Limb (tissue), 2 donors: ENCODE measurements around the gene MALL.
"Not testable (repeated sequence)": the region's sequence is repeated elsewhere in the genome, so short reads cannot be mapped to it uniquely, and the experiment has no call there.

Experiments used
- DNase-seq, 2 donors: peaks; one replicate each; pipeline ENCODE4 v3.0.0-alpha.2; 2016; ENCODE audit errors: extremely low spot score in 2 of 2

MALL gene

DNA sequence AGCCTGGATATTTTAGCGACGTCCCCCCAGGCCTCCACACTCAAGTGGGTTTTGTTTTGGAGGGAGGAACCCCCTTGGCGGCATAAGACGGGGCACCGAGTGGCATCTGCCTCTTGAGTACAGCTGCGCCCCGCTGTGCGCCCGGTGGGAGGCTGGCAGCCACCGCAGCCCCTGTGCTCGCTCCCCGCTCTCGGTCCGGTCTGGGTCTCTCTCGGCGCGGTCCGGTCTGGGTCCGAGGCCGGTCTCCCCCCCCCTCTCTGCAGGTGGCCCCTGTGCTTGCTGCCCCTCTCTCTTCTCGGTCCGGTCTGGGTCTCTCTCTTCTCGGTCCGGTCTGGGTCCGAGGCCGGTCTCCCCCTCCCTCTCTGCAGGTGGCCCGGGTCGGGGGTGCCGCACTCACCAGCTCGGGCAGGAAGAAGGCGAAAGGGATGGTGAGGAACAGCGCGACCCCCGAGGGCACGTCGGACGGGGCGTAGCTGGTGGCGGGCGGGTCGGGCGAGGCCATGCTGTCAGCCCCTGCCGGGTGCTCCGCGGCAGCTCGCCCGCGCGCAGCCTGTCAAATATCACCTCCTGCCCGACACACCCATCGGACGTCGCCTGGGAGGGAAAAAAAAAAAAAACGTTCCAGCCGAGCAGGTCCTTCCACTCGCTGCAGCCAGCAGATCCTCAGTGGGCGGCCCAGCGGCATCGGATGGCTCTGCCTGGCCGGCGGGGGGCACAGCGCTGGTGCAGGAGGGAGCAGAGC, at the start of gene MALL:
MALL (minus strand) TSS at position 532 of the 742 bp plus-strand sequence; CDS start at position 502, 30 bp downstream.
- DNase-seq, result no peak

DNA sequence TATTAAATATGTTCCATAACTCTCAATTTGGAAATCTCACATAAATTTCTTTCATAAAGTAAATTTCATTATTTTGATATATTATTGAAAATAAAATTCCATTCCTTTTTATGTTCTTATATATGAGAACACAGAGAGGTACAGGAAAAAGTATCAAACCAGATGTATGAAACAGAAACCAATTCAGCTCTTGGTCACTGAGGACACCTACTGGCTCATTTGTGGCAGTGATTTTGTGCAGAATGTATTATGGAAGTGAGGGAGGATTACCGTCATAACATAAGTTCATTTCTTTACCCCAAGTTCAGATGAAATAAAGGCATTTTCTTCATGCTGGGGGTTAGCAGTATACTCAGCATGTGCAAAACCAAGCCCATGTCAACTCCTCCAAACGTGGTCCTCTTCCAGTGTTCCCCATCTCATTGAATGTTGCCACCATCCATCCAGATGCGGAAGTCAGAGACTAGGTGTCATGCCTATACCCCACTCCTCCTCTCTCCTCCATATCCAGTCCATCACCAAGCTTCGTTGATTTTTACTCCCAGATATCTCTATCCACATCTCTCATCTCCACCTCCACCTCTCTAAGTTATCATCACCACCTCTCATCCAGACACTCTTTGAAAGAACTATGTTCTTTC, 41.7 kb upstream of the MALL start:
- peak; percentile 34 to 57 for DNase-seq

DNA sequence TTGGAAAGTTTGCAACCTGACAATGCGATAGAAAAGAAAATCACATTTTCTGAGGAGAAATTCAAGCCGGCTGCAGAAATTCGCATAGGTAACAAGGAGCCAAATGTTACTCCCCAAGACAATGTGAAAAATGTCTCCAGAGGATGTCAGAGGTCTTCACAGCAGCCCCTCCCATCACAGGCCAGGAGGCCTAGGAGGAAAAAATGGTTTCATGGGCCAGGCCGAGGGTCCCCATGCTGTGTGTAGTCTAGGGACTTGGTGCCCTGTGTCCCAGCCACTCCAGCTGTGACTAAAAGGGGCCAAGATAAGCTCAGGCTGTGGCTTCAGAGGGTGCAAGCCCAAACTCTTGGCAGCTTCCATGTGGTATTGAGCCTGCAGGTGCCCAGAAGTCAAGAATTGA, 39.2 kb upstream of the MALL start:
- not testable (repeated sequence) for DNase-seq

DNA sequence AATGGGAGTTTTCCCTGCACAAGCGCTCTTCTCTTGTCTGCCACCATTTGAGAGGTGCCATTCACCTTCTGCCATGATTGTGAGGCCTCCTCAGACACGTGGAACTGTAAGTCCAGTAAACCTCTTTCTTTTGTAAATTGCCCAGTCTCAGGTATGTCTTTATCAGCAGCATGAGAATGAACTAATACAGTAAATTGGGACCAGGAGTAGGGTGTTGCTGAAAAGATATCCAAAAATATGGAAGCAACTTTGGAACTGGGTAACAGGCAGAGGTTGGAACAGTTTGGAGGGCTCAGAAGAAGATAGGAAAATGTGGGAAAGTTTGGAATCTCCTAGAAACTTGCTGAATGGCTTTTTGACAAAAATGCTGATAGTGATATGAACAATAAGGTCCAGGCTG, 38.6 kb upstream of the MALL start:
- not testable (repeated sequence) for DNase-seq

DNA sequence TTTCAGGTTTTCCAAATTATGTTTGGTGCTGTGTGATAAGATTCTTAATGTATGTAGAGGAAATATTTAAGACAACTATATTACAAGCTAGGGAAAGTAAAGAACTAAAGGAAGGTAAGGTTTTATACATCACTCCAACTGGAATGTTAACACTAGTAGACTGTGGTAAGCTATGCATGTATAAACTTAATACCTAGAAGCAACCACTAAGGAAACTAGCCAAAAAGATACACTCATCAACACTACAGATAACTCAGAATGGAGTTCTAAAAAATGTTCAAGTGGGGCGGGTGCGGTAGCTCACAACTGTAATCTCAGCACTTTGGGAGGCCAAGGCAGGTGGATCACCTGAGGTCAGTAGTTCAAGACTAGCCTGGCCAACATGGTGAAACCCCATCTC, 37.8 kb upstream of the MALL start:
- no peak for DNase-seq

DNA sequence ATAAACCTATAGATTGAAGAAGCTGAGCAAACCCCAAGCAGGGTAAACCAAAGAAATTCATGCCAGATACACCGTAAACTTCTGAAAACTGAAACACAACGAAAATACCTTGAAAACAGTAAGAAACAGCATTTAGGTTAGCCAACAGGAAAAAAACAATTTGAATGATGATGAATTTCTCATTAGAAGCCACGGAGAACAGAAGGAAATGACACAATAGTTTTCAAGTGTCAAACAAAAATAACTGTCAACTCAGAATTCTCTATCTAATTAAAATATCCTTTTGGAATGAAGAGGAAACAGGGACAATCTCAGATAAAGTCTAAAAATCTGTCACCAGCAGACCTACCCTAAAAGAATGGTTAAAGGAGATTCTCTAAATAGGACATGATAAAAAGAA, 37.3 kb upstream of the MALL start:
- DNase-seq, result no peak

DNA sequence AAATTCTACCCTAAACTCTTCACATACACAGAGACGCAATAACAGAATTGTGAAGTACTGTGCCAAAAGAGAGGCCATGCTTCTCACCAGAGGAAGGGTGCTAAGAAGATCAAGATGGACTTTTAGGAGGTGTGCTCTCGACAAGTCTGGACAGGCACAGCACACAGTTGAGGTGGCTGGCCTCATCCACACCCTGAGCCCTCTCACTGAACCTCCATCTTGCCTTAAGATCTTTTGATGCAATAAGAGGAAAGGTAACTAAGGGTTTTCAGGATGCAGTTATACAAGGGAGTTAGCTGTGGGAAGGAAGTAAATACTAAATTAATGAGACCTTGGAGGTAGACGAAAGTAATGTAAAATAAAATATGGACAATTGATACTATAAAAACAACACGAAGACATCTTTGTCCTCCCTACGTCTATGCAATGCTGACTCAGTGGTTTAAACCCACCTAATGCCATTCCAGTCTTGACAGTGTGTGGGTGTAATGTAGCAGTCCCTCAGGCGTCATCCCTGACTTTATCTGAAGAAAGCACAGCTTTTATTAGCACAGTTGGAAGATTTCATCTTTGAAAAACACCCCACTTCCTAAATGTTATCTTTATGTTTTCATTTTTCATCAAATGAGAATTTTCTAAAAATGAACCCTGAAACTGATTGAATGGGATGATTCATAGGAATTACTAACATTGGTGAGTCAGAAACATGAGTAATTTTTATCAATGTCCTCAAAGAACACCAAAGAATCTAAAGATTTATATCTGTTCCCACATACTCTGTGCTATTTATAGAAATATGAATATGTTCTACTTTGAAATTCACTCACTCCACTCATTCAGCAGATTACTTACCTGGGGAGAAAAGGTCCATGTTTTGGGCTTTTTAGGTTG, 34.0 kb upstream of the MALL start:
- DNase-seq, result no peak

DNA sequence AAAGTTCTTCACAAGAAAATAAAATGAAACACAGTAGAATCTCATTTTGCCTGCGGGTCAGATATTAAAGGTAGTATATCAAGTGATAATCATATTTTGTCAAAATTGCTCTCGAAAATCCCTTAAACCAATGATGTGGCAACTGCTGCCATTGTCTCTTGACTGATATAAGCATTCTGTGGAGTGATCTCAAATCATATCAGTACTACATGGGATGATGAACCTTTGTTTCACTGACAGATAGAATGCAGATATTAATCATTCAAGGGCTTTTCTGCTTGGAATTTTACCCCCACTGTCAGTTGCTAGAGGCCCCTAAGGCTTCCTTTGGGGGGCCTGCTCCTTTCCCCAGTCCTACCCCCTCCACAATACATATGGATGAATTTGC, 31.3 kb upstream of the MALL start:
- no peak for DNase-seq

DNA sequence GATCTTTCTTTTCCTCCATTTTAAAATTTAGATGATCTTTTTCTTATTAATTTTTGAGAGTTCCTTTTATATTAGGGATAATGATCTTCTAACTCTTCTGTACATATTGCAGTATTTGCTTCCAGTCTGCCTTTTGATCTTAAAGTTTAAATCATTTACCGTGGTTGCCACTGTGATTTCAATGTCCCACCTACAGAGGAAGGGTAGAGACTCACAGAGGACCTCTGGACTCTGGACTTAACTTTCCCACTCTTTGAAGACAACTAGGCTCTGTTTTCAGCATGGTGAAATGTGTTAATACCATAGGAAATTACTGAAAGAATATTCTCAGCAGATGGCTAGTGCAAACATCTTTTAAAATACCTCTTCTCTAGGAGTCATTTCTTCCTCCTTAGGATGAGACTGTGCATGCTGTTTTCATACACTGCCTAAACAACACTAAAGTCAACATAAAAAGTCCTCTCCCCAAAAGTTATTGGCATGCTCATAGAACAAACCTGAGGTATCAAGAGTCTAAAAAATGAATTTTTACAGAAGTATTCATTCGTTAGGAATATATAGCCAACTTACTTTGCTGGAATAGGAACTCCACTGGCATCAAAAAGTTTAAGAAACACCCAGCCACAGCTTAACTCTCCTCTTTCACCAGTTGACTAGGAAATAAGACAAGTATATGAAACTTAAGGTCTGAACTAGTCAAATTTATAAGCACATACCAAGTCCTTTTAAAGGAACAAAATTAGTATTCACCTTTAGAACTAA, 30.7 kb upstream of the MALL start:
- DNase-seq, result no peak

DNA sequence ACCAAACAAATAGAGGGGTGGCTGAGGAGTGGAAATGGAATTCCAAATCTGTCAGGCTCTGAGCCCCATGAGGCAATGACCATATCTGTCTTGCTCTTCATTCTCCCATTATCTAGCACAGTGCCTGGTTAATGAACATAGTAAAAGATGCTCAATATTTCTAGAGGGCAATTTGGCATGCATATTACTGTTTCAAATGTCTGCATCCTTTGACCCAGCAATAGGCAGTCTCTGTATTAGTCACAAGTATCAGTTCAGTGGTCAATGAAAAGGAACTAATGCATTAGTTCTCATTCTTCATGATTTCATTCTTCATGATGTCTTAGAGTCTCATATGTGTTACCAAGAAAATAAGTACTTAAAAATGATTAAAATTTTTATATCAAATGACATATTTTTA, 28.4 kb upstream of the MALL start:
- no peak for DNase-seq

DNA sequence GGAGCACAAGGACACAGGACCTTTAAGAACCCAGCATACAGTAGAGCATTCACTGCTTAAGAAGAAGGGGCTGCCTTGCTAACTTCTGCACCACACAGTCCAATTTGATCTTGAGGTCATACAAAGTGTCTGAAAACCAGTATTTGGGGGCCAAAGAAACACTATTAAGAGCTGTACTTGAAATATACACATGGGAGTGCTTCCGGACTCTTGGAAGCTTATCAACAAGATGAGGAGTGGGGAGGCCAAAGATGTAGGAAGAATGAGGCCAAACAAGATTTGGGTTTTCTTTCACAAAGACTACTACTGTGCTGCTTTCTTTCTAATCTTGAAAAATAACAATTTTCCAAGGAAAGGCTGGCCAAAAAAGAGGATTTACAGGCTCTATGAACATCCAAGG, 24.8 kb upstream of the MALL start:
- DNase-seq, result no peak

DNA sequence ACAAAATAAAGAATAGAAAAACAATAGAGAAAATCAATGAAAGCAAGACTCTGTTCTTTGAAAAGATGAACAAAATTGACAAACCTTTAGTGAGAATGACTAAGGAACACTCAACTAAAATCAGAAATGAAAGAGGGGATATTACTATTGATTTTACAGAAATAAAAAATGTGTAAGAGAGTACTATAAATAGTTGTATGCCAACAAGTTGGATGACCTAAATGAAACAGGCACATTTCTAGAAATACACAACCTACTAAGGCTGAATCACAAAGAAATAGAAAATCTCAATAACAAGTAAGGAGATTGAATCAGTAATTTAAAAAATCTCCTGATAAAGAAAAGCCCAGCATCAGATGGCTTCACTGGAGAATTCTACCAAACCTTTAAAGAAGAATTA, 18.4 kb upstream of the MALL start:
- DNase-seq, result no peak

DNA sequence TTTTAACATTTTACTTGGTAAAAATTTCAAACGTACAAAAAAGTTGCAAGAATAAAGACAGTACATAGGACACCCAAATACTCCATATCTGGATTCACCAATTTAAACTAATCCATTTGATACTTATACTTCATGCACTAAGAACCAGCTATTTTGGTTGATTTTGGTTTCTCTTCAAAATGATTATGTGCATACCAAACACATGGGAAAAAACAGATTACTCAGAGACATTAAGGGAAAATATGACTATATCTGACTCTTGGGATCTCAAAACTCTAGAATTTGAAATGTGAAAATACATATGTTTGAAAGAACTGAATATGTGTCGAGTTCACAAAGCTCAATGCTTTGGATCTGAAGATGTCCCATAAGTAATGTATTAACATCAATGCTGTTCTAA, 15.5 kb upstream of the MALL start:
- no peak for DNase-seq

DNA sequence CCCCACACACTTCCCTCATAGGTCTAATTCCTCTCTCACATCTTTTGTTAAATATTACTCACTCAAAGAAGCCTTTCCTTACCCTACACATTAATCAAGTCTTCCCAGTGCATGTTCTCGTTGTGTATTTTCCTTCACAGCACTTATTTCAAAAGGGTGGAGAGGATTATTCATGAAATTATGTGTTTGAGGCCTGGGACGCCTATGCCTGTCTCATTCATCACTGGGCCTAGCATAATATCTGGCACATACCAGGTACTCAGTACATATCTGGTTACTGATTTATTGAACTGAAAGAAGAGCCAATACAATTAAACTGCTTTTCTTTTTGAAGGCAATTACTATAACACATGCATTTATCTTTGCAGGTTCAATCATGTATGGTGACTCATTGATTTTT, 15.1 kb upstream of the MALL start:
- no peak for DNase-seq

DNA sequence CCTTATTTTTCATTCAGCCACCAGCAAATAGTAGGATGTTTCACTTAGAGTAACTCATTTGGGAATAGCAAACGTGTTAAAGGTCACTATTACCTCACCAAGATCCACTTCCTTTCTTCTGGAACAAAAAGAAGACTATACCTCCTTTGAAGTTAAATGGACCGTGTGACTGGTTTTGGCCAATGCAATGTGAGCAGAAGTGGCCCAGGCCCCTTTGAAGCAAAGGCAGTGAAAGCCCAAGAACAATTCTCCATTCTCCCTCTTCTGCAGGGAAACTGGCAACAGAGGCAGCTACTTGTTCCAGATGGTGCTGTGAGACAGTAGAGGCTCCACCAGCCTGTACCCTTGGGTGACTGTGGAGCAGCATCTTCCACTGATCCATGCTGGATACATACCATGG, 11.3 kb upstream of the MALL start:
- no peak for DNase-seq

DNA sequence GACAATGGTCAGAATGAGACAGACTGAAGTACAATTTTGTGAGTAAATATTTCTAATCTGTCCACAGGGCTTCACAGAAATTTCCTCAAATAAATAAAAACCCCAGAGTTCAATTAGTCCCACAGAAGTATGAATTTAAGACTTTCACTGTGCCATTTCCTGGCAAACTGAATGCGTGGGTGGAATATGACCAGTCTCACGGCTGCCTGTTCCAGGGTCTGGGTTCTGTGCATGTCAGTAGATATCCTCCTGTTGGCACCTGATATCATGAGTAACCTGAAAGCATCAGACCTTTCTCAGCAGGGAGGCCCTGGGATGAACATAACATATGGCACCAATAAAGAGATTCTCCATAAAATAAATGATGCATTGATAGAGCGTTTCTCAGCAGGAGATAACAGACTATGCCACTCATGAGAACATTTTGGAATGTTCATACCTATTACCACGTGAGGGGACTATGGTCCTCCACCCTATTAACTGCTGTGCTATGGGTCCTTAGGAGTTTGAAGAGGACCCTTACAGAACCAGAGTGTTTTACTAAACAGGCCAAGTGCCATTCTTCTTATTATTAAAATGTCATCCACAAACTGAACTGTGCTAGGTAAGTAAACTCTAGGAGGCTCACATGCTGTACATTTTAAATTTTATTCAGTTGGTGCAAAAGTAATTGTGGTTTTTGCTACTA, 10.6 kb upstream of the MALL start:
- no peak for DNase-seq

DNA sequence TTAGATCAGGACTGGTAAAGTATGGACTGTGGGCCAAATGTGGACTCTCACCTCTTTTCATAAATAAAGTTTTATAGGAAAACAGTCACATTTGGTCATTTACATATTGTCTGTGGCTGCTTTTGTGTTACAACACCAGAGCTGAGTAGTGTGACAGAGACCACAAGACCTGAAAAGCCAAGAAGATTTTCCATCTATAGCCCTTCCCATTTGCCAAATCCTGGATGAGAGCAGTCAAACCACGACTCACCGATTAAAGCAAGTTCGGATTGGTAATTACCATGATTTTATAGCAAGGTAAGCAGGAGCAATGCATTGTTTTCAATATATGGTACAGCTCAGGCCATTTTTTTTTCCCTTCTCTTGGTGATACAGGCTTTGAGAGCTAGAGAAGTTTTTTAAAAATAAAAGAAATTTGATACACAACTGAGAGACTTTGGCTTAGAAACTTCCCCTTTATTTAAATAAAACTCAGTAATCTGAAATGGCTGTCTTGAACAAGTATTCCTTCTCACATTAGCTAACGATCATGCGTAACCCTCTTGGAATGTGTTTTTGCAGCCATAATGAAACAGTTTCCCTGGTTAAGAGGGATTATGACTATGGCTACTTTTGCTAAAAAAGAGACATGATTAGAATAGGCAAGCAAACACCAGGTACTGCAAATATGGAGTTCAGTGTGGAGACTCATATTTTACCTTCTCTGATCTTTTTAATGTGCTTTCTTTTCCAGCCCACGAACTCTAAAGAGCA, 9.5 kb upstream of the MALL start:
- DNase-seq, result no peak

DNA sequence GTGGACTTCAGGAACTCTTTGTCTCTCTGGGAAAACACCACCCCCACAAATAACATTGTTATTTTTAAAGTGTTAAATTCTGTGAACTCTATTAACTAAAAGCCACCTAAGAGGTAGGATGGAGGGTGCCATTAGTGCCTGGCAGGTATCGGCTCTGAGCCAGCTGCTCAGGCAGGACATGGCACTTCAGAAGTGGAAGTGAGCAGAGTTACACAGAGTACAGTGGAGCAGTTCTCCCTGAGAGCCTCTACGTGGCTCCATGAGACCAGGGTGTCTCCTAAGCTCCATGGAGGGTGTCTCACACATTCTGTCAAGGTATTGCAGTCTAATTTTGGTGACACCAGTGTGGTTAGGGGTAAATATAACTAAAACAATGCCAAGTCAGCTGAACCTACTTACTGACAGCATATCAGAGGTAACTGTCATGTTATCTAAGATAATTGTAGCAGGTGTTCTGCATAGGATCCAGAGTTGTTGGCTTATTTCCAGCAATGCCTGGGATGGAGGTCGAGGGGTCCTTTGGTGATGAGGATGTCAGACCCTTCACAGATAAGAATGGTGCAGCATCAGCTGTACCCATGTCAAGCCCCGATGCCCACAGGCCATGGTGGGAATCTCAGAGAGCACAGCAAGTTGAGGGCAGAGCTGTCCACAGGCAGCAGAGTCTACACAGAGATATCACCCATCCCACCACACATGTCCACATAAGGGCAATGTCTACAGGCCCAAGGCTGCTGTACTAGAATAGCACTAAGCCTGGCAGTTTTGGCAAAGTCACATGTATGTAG, 8.6 kb upstream of the MALL start:
- no peak for DNase-seq

DNA sequence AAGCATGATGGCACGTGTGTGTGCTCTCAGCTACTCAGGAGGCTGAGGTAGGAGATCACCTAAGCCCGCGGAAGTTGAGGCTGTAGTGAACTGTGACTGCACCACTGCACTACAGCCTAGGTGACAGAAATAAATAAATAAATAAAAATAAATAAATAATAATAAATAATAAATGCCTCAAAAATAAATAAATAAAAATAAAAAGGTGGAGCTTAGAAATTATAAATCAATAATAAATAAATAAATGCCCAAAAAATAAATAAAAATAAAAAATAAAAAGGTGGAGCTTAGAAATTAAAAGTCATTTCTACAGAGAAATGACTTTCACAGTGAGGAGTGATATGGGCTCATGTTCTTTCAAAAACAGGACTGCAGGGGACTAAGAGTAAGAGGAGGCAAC, 6.0 kb upstream of the MALL start:
- DNase-seq, result no peak

DNA sequence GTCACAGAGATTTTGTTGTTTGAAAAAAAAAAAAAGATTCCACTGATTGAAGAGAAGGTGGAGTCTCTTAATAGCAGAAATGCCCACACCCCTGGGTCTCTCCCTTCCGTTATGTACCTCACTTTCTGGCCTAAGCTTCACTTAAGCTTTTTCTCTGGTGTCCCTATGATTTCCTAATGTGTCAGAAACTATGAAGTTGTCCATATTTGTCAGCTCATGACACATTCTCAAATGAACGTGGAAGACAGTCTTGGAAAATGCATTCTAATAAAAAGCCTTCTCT, 5.4 kb upstream of the MALL start:
- no peak for DNase-seq
